Muscle layer of duodenum (tissue), 2 donors: ENCODE results near the gene BACH2.
"Not testable (repeated sequence)": the region's sequence is repeated elsewhere in the genome, so short reads cannot be mapped to it uniquely, and the experiment has no call there.

Source experiments
- H3K27ac ChIP-seq: one replicate; pipeline ENCODE4 v1.7.0; 2013; ENCODE audit warnings: mild to moderate bottlenecking, low read length
- H3K27me3 ChIP-seq: one replicate; pipeline ENCODE4 v1.7.0; 2013; ENCODE audit warnings: low read depth, mild to moderate bottlenecking, control low read depth, low read length
- H3K36me3 ChIP-seq, 2 donors: one replicate each; pipeline ENCODE4 v1.7.0; 2013; ENCODE audit warnings: low read length in 2 of 2, control low read depth in 1 of 2, mild to moderate bottlenecking in 1 of 2; ENCODE audit not compliant: insufficient read depth in 2 of 2, control insufficient read depth in 1 of 2
- H3K4me1 ChIP-seq, 2 donors: one replicate each; pipeline ENCODE4 v1.7.0; 2013; ENCODE audit warnings: low read length in 2 of 2, mild to moderate bottlenecking in 2 of 2, control low read depth in 1 of 2, moderate library complexity in 1 of 2; ENCODE audit not compliant: insufficient read depth in 2 of 2, control insufficient read depth in 1 of 2
- H3K4me3 ChIP-seq, 2 donors: one replicate each; pipeline ENCODE4 v1.7.0; 2013; ENCODE audit warnings: low read length in 2 of 2, low read depth in 1 of 2, mild to moderate bottlenecking in 1 of 2
- H3K9me3 ChIP-seq, 2 donors: one replicate each; pipeline ENCODE4 v1.7.0; 2013; ENCODE audit warnings: low read length in 2 of 2, control low read depth in 1 of 2, mild to moderate bottlenecking in 1 of 2; ENCODE audit not compliant: control insufficient read depth in 1 of 2
- donor health status: healthy.

Gene BACH2

GRCh38 chr6:89910001-89910901 is 386.4 kb downstream of the BACH2 start:
- H3K9me3 ChIP-seq, H3K4me1 ChIP-seq, H3K27me3 ChIP-seq, H3K27ac ChIP-seq, H3K36me3 ChIP-seq, H3K4me3 ChIP-seq: not testable (repeated sequence)

DNA sequence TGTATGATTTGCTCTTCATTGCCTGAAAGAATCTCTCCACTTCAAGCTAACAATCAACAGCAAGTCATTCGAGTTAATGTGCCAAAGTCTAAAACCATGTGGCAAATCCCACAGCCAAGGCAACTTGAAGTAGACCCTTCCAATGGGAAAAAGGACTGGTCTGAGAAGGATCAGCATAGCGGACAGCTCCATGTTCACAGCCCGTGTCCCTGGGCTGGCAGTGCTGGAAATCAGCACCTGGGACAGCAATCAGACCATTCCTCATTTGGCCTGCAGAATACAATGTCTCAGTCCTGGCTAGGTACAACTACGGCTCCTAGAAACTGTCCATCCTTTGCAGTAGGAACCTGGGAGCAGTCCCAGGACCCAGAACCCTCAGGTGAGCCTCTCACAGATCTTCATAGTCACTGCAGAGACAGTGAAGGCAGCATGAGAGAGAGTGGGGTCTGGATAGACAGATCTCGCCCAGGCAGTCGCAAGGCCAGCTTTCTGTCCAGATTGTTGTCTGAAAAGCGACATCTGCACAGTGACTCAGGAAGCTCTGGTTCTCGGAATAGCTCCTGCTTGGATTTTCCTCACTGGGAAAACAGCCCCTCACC is 401.3 kb downstream of the BACH2 start:
- Histone ChIP-seq H3K4me1 (no peaks in the 10 kb centered on the region), H3K36me3 (no peaks in the 10 kb centered on the region), H3K27ac (no peak overlapping the region), H3K27me3 (no peaks in the 10 kb centered on the region), H3K9me3 (no peaks in the 10 kb centered on the region), H3K4me3 (no peak overlapping the region)

DNA sequence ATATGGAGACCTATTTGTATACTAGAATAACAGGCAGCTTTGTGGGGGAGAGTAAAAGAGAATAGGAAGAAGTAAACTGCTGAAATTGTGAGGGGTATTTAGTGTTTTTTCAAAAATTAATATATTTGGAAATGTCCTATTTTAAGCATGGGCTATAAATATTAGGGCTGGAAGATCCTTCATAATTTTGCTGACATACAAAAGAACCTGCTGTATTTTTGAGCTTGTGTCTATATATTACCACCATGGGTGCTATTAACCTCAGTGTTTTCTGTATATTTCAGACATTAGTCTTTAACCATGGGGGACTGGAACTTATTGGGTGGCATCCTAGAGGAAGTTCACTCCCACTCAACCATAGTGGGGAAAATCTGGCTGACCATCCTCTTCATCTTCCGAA is 402.5 kb downstream of the BACH2 start, which contains the start of gene GJA10:
TSS of gene GJA10 (plus strand) at position 301 of the 400 bp plus-strand sequence. CDS start at position 301, 0 bp downstream.
- H3K27ac ChIP-seq: no peak within 1 kb of the TSS
- no peaks in the 10 kb centered on the region for H3K4me1 ChIP-seq
- no peaks in the 10 kb centered on the region for H3K9me3 ChIP-seq
- no peaks in the 10 kb centered on the region for H3K36me3 ChIP-seq
- H3K27me3 ChIP-seq: no peaks in the 10 kb centered on the region
- H3K4me3 ChIP-seq: no peak within 1 kb of the TSS

GRCh38 chr6:89892577-89892976 is 404.1 kb downstream of the BACH2 start:
- not testable (repeated sequence) for H3K9me3 ChIP-seq, H3K4me1 ChIP-seq, H3K4me3 ChIP-seq, H3K27ac ChIP-seq, H3K36me3 ChIP-seq, H3K27me3 ChIP-seq

DNA sequence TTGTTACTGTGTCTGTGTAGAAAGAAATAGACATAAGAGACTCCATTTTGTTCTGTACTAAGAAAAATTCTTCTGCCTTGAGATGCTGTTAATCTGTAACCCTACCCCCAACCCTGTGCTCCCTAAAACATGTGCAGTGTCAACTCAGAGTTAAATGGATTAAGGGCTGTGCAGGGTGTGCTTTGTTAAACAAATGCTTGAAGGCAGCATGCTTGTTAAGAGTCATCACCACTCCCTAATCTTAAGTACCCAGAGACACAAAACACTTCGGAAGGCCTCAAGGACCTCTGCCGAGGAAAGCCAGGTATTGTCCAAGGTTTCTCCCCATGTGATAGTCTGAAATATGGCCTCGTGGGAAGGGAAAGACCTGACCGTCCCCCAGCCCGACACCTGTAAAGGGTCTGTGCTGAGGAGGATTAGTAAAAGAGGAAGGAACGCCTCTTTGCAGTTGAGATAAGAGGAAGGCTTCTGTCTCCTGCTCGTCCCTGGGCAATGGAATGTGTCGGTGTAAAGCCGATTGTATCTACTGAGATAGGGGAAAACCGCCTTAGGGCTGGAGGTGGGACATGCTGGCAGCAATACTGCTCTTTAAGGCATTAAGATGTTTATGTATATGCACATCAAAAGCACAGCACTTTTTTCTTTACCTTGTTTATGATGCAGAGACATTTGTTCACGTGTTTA is 405.7 kb downstream of the BACH2 start:
- H3K27me3 ChIP-seq, H3K4me1 ChIP-seq, H3K27ac ChIP-seq, H3K36me3 ChIP-seq, H3K9me3 ChIP-seq, H3K4me3 ChIP-seq: not testable (repeated sequence)

DNA sequence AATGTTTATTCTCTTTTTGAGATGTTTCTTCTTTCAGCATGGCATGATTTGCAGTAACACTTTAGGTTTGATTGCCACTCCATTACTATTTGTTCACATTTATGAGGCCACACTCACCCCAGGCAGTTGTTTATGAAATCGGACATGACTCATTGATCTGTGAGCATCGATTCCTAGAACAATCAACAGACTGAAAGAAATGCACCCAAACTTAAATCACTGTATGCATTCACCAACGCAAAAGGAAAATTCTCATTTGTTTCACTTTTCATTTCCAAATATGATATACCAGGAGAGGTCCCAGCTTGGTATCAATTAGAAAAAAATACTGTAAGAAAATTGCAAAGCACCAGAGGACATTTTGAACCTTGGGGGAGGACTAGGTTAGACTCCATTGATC is 407.8 kb downstream of the BACH2 start:
- H3K27ac ChIP-seq: no peak overlapping the region
- H3K36me3 ChIP-seq: no peaks in the 10 kb centered on the region
- peaks cover 0 to 6% of the 10 kb centered on the region in 2 donors for H3K4me1 ChIP-seq
- H3K4me3 ChIP-seq: no peak overlapping the region
- H3K9me3 ChIP-seq: no peaks in the 10 kb centered on the region
- no peaks in the 10 kb centered on the region for H3K27me3 ChIP-seq

DNA sequence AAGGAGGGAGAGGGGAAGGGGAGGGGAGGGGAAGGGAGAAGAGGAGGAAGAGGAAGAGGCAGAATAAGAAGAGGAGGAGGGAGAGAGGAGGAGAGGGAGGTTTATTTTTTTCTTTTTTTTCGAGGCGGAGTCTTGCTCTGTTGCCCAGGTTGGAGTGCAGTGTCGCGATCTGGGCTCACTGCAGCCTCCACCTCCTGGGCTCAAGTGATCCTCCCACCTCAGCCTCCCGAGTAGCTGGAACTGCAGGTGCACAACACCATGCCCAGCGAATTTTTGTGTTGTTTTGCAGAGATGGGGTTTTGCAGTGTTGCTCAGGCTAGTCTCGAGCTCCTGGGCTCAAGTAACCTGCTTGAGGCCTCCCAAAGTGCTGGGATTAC is 408.5 kb downstream of the BACH2 start:
- Histone ChIP-seq H3K9me3 (no peaks in the 10 kb centered on the region), H3K4me3 (peak overlapping the region in 1 of 2 donors; percentile 35), H3K27ac (no peak overlapping the region), H3K4me1 (peaks cover 0 to 6% of the 10 kb centered on the region in 2 donors), H3K27me3 (no peaks in the 10 kb centered on the region), H3K36me3 (no peaks in the 10 kb centered on the region)

DNA sequence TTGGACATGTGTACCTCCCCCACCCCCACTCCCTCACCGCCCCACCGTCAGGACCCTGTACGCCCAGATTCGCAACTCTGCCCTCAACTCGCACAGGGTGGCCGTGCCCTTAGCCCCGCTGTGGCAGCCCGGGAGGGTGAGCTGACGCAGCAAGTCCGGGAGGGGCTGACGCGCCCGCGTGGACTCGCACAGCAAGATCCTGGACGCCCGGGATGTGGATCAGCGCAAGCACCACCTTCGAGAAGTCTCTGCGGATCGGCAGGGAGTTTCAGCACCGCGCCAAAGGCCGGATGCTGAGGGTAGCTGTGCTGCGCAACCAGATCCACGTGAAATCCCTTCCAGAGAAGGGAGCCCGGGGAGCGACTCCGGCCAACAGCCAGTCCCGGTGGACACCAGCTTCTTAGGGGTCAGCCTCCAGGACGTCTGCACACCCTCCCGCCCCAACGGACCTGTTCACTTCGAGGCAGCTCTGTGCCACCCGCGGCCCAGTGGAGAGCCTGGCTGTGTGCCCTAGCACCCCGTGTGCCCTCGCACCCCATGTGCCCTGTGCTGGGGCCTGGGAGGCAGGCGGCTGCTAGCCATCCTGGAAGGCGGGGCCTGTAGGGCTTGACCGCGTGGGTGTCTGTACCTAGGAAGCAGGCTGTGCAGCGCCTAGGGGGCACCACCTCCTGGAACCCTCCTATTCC is 409.0 kb downstream of the BACH2 start:
- Histone ChIP-seq H3K4me3 (peak overlapping the region in 1 of 2 donors; percentile 35), H3K27me3 (no peaks in the 10 kb centered on the region), H3K4me1 (peaks cover 0 to 6% of the 10 kb centered on the region in 2 donors), H3K36me3 (no peaks in the 10 kb centered on the region), H3K27ac (no peak overlapping the region), H3K9me3 (no peaks in the 10 kb centered on the region)

DNA sequence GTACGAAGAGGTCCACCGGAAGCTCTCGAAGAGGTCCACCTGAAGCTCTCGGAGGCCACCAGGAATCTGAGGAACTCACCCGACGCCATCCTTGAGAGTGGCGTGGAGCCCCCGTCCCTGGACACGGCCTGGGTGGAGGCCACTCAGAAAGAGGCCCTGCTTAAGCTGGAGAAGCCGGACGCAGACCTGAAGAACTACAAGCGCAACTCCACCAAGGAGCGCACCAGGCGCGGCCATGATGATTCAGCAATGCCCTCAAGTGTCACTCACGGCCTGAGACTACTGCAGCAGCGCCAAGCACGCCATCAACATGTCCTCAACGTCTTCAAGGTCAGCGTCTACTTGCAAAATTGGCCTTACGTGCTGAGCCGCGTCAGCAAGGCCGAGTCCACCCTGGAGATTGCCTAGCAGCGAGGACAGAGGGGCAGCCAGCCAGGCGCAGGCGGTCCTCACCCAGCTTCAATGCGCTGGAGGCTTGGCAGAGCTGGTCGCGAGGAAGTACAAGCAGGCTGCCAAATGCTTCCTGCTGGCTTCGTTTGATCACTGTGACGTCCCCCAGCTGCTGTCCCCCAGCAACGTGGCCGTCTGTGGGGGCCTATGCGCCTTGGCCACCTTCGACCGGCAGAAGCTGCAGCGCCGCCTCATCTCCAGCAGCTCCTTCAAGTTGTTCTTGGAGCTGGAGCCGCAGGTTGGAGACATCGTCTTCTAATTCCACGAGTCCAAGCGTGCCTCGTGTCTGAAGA is 410.1 kb downstream of the BACH2 start:
- peaks cover 0 to 6% of the 10 kb centered on the region in 2 donors for H3K4me1 ChIP-seq
- H3K9me3 ChIP-seq: no peaks in the 10 kb centered on the region
- H3K36me3 ChIP-seq: no peaks in the 10 kb centered on the region
- H3K27ac ChIP-seq: no peak overlapping the region
- H3K4me3 ChIP-seq: no peak overlapping the region
- H3K27me3 ChIP-seq: no peaks in the 10 kb centered on the region
